ENCODE results near the gene RBBP8NL. TPM values are rescaled to one million over a fixed set of nuclear protein-coding genes. Genes with fewer than 3 reads are reported as not detected.

The RBBP8NL gene
- total RNA-seq, 1 experiment from 2014 or later, result 0.28 TPM

GRCh38 chr20:62366370-62367135 is 60.8 kb downstream of the RBBP8NL start:
- DNase-seq, result peak; percentile 91
- Histone ChIP-seq H3K18ac (ENCODE audit: insufficient read length, low read depth, low read length) (peak overlapping the region; percentile 22), H4K20me1 (ENCODE audit: control insufficient read depth, insufficient read depth, insufficient read length) (no peaks in the 10 kb centered on the region), H3K27me3 (ENCODE audit: insufficient read depth, low read length) (no peaks in the 10 kb centered on the region), H2BK20ac (ENCODE audit: low read depth, low read length, poor library complexity, severe bottlenecking) (no peak overlapping the region), H3K4ac (ENCODE audit: low read depth, low read length) (no peak overlapping the region), H3K4me1 (ENCODE audit: insufficient read depth, low read length) (peaks cover 9% of the 10 kb centered on the region; the same call in 1 of the 2 replicates), H3K27ac (ENCODE audit: insufficient read length, low read depth, low read length) (no peak overlapping the region), H2BK120ac (ENCODE audit: low read depth, low read length, poor library complexity, severe bottlenecking) (no peak overlapping the region), H2BK15ac (ENCODE audit: low read depth, low read length) (no peak overlapping the region), H4K91ac (ENCODE audit: insufficient read length, low read depth, low read length) (no peak overlapping the region), H4K8ac (replicated peaks; ENCODE audit: insufficient read length, low read depth, low read length) (no peak overlapping the region), H3K23me2 (ENCODE audit: insufficient read length, low read depth, low read length, poor library complexity, severe bottlenecking) (peaks cover 17% of the 10 kb centered on the region), H2BK12ac (ENCODE audit: insufficient read length, low read depth, low read length) (no peak overlapping the region), H3K56ac (ENCODE audit: insufficient read length, low read depth, low read length) (no peak overlapping the region), H3K4me2 (ENCODE audit: insufficient read depth, insufficient read length, low read length) (peak overlapping the region; percentile 58), H4K5ac (ENCODE audit: insufficient read length, low read depth, low read length) (no peak overlapping the region), H3K14ac (ENCODE audit: insufficient read depth, low read length) (no peak overlapping the region; the same call in none of the 2 replicates), H3K23ac (ENCODE audit: insufficient read length, low read depth, low read length) (no peak overlapping the region), H3T11ph (ENCODE audit: low read length) (no peak overlapping the region), H3K79me1 (ENCODE audit: insufficient read depth, low read depth, low read length, poor library complexity, severe bottlenecking) (peaks cover 3% of the 10 kb centered on the region), H2AFZ (ENCODE audit: low read length) (no peak overlapping the region), H3K9ac (ENCODE audit: extremely low read depth, insufficient read length, low read length) (no peak overlapping the region), H2AK5ac (ENCODE audit: insufficient read length, low read length) (no peak overlapping the region), H3K79me2 (ENCODE audit: insufficient read depth, low read length) (peaks cover 6% of the 10 kb centered on the region; the same call in 1 of the 2 replicates), H2BK5ac (ENCODE audit: insufficient read length, low read length) (no peak overlapping the region), H3K9me3 (ENCODE audit: control insufficient read depth, low read depth, low read length) (no peaks in the 10 kb centered on the region)
- no CpG with 5 or more reads among the region's 72 CpGs for WGBS (ENCODE audit: extremely low coverage, insufficient read length, low lambda C conversion rate)
- Mint-ChIP-seq H3K9me3 (no peaks in the 10 kb centered on the region), H3K36me3 (ENCODE audit: insufficient read depth in 1 of 3, low read depth in 3 of 3) (0 out of 7 replicates have a peak, but pooled peaks cover 0 to 2% (median 0%) of the 10 kb centered on the region in 3 experiments), H3K4me1 (peaks cover 36 to 53% of the 10 kb centered on the region in 2 experiments), H3K4me3 (peak overlapping the region; percentile 63 to 74), H3K27ac (no peak overlapping the region), H3K27me3 (ENCODE audit: low read depth) (no peaks in the 10 kb centered on the region; the same call in 1 of the 2 replicates)
- TF ChIP-seq, protein P1, sequence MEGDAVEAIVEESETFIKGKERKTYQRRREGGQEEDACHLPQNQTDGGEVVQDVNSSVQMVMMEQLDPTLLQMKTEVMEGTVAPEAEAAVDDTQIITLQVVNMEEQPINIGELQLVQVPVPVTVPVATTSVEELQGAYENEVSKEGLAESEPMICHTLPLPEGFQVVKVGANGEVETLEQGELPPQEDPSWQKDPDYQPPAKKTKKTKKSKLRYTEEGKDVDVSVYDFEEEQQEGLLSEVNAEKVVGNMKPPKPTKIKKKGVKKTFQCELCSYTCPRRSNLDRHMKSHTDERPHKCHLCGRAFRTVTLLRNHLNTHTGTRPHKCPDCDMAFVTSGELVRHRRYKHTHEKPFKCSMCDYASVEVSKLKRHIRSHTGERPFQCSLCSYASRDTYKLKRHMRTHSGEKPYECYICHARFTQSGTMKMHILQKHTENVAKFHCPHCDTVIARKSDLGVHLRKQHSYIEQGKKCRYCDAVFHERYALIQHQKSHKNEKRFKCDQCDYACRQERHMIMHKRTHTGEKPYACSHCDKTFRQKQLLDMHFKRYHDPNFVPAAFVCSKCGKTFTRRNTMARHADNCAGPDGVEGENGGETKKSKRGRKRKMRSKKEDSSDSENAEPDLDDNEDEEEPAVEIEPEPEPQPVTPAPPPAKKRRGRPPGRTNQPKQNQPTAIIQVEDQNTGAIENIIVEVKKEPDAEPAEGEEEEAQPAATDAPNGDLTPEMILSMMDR (conservative IDR thresholded peaks at IDR 0.05), result no peak

All from H9 (cell line).